ENCODE results near the gene JMJD1C.
"Not testable (repeated sequence)": the region's sequence is repeated elsewhere in the genome, so short reads cannot be mapped to it uniquely, and the experiment has no call there.

The JMJD1C gene

DNA sequence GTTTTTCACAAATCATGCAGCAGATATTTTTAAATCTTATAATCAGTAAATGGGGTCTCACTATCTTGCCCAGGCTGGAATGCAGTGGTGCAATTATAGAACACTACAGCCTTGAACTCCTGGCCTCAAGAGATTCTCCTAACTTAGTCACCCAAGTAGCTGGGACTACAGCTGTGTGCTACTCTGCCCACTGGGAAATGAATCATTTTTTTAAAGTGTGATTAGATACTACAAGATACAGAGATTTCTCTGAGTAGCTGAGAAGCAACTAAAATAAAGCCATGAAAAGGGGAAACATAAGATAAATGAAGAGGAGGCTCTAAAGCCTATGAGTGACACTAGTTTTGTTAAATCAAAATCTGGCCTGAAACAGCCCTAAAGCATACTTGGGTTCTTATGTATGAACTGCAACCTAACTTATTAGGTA is 119.7 kb downstream of the JMJD1C start:
- DNase-seq: no peak

DNA sequence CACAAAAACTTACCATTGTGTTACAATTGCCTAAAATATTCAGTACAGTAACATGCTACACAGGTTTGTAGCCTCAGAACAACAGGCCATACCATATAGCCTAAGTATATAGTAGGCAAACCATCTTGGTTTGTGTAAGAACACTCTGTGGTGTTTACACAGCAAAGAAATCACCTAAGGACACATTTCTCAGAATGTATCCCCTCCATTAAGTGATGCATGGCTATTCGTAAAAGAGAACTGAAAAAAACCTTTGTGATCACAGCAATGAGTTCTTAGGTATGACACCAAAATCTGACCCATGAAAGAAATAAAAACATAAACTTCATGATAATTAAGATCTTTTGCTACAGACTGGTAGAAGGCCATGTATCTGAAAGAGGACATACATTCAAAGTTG is 121.5 kb downstream of the JMJD1C start:
- no peak for DNase-seq

DNA sequence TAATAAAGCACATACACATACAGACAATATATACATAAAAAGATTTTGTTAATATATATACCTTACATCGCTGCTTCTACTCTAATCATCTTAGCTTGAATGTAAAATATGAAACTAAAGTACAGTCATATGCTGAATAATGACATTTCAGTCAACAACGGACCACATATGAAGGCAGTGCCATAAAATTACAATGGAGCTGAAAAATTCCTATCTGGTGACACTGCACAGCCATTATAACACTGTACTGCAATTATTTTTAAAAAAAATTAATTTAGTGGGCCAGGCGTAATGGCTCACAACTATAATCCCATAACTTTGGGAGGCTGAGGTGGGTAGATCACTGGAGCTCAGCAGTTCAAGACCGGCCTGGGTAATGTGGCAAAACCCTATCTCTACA is 122.3 kb downstream of the JMJD1C start:
- DNase-seq: no peak

DNA sequence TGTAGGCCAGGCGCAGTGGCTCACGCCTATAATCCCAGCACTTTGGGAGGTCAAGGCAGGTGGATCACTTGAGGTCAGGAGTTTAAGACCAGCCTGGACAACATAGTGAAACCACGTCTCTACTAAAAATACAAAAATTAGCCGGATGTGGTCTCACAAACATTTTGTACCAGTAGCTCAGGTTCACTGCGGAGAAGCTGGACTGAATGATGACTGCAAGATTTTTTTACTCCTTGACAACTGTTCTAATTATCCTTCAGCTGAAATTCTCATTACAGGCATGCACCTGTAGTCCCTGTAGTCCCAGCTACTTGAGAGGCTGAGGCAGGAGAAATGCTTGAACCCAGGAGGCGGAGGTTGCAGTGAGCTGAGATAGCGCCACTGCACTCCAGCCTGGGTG is 126.1 kb downstream of the JMJD1C start:
- not testable (repeated sequence) for DNase-seq

DNA sequence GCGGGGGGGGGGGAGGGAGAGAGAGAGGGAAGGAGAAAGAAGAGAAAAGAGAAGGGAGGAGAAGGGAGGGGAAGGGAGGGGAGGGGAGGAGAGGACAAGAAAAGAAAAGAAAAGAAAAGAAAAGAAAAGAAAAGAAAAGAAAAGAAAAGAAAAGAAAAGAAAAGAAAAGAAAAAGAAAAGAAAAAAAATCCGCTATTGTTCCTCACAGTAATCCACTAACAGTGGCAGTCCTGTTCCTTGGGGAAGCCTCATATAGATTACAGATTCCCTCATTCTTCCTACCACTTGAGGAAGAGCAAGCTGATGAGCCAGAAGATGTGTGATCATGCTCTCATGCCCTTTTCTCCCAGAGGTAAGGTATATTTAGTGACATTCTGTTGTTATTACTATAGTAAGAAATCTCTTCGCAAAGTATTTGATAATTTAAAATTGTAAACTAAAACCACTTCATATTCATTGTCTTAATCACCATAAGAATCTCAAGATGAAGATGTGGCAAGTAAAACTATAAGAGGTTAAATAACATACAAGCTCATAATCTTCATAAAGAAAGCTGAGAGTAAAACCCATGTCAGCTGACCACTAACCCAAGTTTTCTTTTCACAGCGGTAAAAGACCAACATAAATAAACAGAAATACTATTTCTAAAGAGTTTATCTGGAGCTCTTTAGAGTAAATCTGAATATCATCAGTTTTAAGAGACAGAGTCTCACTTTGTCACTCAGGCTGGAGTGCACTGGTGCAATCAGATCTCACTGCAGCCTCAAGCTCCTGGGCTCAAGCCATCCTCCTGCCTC is 128.1 kb downstream of the JMJD1C start:
- no peak for DNase-seq

DNA sequence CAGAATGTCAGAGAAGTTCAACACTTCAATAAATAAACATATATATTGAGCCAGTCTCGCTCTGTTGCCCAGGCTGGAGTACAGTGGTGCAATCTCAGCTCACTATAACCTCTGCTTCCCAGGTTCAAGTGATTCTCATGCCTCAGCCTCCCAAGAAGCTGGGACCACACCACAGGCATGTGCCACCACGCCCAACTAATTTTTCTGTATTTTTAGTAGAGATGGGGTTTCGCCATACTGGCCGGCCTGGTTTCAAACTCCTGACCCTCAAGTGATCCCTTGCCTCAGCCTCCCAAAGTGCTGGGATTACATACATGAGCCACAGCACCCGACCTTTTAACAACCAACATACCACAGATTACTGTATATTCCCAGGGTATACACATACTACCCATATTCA is 134.2 kb downstream of the JMJD1C start:
- DNase-seq: no peak

DNA sequence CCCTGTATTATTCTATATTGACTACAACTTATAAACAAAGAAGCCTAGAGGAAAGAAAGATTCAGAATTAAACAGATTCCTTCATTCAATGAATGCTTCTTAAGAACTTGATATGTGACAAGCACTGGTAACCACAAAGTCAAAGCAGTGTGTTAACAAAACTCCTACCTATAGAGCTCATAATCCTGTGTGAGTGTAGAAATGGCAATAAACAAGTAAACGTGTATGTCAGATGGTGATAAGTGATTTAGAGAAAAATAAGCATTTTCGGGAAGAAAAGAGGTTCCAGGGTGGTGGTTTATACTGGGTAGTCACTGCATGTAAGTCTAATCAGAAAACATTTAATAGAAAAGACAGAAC is 141.3 kb downstream of the JMJD1C start:
- no peak for DNase-seq

DNA sequence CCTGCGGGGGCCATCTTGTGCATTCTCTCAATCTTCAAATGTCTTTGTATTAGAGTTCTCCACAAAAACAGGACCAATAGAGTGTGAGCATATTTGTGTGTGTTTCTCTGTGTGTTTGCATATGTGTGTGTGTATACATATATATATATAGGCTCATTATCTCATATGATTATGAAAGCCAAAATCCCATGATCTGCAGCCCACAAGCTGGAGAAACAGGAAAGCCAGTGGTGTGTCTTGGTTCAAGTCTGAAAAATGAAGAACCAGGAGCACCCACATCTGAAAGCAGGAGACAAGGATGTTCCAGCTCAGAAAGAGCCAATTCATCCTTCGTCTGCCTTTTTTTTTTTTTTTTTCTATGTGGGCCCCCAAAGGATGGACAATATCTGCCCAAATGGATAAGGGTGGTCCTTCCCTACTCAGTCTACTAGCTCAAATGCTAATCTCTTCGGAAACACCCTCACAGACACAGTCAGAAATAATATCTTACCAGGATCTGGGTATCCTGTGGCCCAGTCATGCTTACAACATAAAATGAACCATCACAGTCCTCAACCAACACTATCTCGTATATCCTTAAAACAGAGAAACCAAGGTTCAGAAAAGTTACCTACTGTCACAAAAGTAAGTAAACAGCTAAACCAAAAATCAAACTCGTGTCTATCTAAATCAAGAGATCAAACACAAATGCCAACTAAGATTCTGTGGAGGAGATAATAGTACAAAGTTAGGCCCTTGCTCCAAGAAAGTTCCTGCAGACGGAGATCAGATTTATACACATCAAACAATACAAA is 141.9 kb downstream of the JMJD1C start:
- no peak for DNase-seq

DNA sequence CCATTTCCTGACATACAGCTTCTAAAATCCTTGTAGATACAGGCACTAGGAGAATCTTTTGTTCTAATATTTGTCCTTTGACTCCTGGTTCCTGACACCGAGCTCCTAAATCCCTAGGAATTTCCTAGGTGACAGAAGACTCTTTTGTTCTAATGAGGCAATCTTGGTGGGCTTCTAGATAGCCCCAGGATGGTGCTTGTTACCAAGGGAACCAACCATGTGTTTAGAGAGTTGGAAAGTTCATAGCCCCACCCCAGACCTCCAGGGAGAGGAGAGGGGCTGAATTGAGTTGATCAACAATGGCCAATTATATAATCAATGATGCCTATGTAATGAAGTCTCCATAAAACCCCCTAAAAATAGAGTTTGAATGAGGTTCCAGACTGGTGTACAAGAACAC is 145.1 kb downstream of the JMJD1C start:
- no peak for DNase-seq

DNA sequence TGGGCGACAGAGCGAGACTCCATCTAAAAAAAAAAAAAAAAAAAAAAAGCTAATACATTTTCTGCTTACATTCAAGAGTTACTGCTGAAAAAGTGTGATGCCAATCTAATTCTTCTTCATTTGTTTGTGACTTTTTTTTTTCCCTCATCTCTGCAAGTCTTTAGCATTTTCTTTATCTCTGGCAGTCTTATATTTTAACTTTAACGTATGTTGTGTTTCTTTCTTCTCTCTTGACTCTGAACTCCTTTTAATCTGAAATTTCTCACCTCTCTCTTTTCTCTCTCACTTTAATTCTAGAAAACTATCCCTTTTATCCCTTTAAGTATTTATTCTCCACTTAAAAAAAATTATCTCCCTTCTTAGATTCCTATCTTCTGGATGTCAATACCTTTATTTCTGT is 146.5 kb downstream of the JMJD1C start:
- no peak for DNase-seq

DNA sequence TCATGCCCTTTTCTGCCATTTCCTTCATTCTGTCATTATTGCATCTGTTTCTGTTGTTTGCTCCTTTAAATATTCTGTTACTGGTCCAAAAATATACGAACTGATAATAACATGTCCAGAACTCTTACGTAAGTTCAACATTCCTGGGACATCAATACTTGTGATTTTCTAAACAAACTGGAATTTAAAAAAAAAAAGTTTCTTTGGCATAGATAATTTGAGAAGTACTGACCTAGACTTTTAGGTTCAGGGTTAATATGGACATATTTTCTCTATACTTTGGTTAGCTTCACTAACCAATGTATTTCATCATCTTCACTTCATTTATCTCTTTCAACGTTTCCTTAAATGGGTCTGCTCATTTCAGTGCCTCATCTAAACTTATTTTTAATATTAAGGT is 147.3 kb downstream of the JMJD1C start:
- no peak for DNase-seq

DNA sequence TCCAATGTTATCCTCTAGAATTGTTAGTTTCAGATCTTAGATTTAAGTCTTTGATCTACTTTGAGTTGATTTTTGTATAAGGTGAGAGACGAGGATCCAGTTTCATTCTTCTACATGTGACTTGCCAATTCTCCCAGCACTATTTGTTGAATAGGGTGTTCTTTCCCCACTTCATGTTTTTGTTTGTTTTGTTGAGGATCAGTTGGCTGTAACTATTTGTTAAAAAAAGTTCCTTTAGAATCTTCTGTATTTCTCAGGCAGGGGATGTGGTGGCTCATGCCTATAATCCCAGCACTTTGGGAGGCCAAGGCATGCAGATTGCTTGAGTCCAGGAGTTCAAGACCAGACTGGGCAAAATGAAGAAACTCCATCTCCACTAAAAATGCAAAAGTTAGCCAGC is 151.8 kb downstream of the JMJD1C start:
- DNase-seq: no peak

DNA sequence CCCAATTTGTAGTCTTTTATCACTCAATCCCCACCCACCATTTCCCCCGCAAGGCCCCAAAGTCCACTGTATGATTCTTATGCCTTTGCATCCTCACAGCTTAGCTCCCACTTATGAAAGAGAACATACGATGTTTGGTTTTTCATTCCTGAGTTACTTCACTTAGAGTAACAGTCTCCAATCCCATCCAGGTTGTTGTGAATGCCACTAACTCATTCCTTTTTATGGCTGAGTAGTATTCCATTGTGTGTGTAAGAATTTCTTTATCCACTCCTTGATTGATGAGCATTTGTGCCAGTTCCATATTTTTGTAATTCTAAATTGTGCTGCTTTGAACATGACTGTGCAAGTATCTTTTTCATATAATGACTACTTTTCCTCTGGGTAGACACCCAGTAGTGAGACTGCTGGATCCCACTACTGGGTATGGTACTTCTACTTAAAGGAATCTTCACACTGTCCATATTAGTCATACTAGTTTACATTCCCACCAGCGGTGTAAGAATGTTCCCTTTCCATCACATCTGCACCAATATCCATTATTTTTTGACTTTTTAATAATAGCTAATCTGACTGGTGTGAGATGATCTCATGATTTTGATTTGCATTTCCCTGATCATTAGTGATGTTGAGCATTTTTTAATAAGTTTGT is 152.6 kb downstream of the JMJD1C start:
- DNase-seq: no peak

DNA sequence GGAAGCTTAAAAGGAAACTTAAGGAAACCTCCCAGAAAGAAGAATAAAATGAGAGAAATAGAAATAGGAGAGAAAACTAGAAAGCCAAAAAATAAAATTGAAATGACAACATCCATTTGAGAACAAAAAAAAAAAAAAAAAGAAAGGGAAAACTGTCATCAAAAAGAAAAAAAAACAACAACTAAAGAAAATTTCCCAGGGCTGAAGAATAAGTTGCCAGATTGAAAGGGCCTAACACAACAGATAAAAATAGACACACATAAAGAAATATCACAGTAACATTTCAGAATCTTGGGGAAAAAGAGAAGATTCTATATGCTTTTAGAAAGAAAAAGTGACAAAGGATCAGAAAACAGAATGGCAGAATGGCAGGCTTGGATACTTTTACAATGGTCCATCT is 157.1 kb downstream of the JMJD1C start:
- DNase-seq: no peak

DNA sequence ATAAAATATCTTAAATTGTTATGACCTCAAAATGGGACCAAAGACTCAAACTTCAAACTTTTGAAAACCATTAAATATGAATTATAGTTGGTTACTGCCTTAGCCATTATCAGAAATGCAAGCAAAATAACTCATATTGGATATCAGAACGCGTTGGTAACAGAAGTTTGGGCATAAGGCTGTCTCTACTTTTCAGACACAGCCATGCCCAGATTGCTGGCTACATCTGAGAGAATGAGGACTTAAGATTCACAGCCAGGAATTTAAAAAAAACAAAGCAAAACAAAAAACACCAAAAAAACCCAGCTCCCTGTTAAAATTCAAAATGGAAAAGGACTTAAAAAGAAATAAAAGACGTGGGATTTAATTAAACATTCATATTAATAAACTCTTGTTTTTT is 161.6 kb downstream of the JMJD1C start:
- no peak for DNase-seq

DNA sequence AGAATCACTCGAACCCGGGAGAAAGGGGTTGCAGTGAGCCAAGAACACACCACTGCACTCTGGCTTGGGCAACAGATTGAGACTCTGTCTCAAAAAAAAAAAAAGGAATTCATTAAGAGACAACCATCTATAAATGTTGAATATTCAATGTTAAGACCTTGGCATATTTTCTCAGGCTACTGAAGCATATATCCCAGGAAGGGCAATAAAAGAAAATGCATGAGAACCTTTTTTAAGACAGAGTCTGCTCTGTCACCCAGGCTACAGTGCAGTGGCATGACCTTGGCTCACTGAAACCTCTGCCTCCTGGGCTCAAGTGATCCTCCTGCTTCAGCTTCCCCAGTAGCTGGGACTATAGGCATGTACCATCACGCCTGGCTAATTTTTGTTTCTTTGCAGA is 165.0 kb downstream of the JMJD1C start:
- DNase-seq: no peak

DNA sequence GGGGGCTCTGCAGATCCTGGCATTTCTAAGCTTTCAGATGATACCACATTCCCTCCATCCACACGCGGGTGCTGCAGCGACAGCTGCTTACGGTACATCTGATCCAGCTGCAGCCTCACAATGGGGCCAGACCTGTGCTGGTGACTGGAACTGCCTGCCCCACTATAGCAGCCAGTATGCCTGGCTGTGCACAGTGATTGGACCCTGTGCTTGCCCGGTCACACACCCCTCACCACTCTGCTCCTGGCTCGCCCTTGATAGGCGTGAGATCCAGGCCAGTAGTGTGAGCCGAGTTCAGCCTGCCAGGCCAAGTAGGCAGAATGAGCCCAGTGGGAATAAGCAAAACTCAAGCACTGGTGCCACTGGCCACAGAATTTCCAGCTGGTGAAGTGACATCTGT is 167.8 kb downstream of the JMJD1C start:
- DNase-seq: no peak

DNA sequence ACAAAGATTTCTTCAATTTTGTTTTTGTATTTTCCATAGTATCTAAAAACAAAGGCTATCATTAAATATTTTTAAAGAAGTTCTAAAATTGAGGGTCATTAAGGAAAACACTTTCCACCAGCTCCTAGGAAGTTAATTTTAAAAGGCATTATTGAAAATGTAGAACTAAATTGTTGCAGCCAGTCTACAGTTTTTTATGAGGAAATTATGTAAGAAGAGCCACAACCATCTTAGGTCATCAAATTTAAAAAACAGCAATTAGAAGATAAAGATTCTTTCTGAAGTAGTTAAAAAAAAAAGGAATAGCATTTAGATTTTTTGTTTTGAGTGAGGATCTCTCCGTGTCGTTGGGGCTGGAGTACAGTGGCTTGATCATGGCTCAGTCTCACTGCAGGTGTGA is 171.0 kb downstream of the JMJD1C start:
- no peak for DNase-seq

DNA sequence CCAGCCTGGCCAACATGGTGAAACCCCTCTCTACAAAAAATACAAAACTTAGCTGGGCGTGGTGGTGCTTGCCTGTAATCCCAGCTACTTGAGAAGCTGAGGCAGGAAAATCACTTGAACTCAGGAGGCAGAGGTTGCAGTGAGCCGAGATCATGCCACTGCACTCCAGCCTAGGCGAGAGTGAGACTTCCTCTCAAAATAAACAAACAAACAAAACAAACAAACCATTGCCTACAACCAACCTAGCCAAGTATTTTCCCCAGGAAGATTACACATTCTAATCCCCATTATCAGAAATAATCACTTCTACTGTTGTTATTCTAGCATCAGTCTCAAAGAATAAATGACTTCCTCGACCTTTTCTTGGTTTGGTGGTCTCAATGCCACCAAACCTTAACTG is 172.9 kb downstream of the JMJD1C start:
- DNase-seq: not testable (repeated sequence)

DNA sequence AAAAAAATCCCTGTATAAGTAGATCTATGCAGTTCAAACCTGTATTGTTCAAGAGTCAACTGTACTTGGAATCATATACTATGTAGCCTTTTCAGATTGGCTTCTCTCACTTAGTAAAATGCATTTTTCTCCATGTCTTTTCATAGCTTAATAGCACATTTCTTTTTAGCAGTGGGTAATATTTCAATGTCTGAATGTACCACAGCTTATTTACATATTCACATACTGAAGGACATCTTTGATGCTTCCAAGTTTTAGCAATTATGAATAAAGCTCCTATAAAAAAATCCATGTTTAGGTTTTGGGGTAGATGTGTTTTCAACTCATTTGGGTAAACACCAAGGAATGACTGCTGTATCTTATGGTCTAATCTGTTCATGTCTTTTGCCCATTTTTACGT is 177.6 kb downstream of the JMJD1C start:
- no peak for DNase-seq

DNA sequence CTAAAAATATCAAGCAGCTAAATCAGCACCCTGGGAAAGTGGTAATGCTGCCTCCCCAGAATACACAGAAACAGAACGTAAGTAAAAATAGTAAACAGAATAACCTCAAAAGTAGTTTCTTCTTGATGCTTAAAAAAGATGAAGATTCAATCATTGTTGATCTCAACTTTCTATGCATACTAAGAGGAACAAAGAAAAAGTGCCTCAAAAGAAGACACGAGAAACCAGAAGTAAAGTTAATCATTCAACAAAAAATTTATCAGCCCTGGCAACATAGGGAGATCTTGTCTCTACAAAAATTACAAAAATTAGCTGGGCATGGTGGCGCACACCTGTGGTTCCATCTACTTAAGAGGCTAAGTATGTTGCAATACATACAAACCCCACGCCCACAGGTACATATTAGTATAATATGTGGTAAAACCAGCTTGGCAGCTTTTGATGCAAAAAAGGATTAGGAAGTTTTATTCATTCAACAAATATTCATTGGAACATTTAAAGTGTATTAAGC is 179.0 kb downstream of the JMJD1C start:
- DNase-seq: no peak

DNA sequence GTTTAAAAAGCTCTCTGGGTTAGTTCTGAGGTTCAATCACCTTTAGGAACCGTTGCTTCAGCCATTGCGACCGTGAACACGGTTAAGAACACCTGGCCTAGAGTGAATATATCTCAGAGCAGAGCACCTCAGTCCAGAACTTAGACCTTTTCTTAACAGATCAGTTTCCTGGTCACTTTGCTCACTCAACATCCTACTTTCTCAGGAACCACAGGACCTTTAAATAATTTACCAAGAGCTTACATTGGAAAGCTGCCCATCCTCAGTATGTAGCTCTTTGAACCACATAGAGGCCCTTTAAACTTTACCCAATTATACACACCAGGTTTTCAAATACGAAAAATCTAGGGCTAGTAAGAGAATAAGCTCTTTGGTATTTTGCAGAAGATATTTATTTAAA is 179.4 kb downstream of the JMJD1C start:
- DNase-seq: no peak

DNA sequence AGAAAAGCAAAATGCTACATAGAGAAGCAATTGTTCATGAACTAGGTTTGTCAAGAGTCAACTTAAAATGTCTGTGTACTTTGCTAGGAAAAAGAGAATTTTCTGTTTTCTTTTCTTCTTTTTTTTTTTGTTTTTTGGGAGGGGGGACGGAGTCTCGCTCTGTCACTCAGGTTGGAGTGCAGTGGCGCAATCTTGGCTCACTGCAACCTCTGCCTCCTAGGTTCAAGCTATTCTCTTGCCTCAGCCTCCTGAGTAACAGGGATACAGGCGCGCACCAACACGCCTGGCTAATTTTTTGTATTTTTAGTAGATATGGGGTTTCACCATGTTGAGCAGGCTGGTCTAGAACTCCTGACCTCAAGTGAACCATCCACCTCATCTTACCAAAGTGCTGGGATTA is 181.9 kb downstream of the JMJD1C start:
- DNase-seq: not testable (repeated sequence)

DNA sequence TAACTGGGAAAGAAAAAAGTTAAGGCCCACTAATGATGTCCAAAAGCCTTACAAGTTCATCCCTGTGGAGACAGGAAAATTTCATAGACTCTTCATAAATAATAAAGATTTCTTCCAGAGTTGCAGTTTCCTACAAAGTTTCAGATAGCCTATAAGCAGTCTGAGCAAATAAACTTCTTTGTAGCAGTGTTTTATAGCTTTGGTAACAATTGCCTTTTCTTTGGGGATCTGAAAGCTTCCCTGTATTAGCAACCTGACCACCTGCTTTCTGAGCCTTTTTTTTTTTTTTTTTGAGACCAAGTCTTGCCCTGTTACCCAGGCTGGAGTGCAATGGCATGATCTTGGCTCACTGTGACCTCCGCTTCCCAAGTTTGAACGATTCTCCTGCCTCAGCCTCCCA is 182.7 kb downstream of the JMJD1C start:
- DNase-seq: no peak

Measured in activated CD4-positive, alpha-beta T cell treated with anti-CD3 and anti-CD28 coated beads, Interleukin-2, amount 50 U/mL, for 48 hours (primary cell).